Parathyroid adenoma (tissue), 2 donors: ENCODE results near the gene CYP26C1.

Experiments
- H2AFZ ChIP-seq: fragments of 300-600 bp; sonication (generic); one replicate; pipeline ENCODE4 v1.7.0; 2017; ENCODE audit warnings: antibody characterized with exemption, mild to moderate bottlenecking
- H3K27ac ChIP-seq: fragments of 300-600 bp; sonication (generic); one replicate; pipeline ENCODE4 v1.7.0; 2017
- H3K27me3 ChIP-seq: fragments of 300-600 bp; sonication (generic); one replicate; pipeline ENCODE4 v1.7.0; 2017; ENCODE audit warnings: low read length; ENCODE audit not compliant: control insufficient read depth, insufficient read depth
- H3K36me3 ChIP-seq: fragments of 300-600 bp; sonication (generic); one replicate; pipeline ENCODE4 v1.7.0; 2017; ENCODE audit warnings: low read length; ENCODE audit not compliant: control insufficient read depth, insufficient read depth
- H3K4me1 ChIP-seq: fragments of 300-600 bp; sonication (generic); one replicate; pipeline ENCODE4 v1.7.0; 2017; ENCODE audit warnings: control low read depth
- H3K4me2 ChIP-seq: fragments of 300-600 bp; sonication (generic); one replicate; pipeline ENCODE4 v1.7.0; 2017; ENCODE audit warnings: low read length
- H3K4me3 ChIP-seq: fragments of 300-600 bp; sonication (generic); one replicate; pipeline ENCODE4 v1.7.0; 2017; ENCODE audit warnings: low read depth, low read length
- H3K79me2 ChIP-seq: fragments of 300-600 bp; sonication (generic); one replicate; pipeline ENCODE4 v1.7.0; 2017; ENCODE audit warnings: control low read depth
- H3K9ac ChIP-seq: fragments of 300-600 bp; sonication (generic); one replicate; pipeline ENCODE4 v1.7.0; 2017; ENCODE audit warnings: mild to moderate bottlenecking
- H3K9me3 ChIP-seq: fragments of 300-600 bp; sonication (generic); one replicate; pipeline ENCODE4 v1.7.0; 2017; ENCODE audit warnings: low read length; ENCODE audit not compliant: control insufficient read depth
- TF ChIP-seq, protein P1 (sequence below): fragments of 300-600 bp; sonication (generic); IDR thresholded peaks from one replicate; pipeline ENCODE4 v1.7.0; 2017; ENCODE audit warnings: antibody characterized with exemption, mild to moderate bottlenecking
- donor health status: primary hyperparathyroidism.

Gene CYP26C1

DNA sequence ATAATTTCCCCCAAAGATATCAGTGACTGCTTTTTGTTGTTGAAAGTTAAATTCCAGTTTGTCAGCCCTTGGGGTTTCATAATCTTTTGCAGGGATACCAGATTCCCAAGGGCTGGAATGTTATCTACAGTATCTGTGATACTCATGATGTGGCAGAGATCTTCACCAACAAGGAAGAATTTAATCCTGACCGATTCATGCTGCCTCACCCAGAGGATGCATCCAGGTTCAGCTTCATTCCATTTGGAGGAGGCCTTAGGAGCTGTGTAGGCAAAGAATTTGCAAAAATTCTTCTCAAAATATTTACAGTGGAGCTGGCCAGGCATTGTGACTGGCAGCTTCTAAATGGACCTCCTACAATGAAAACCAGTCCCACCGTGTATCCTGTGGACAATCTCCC, 16.3 kb downstream of the CYP26C1 start:
- Histone ChIP-seq H2AFZ (no peak overlapping the region), H3K36me3 (no peaks in the 10 kb centered on the region), H3K79me2 (no peaks in the 10 kb centered on the region), H3K4me2 (no peak overlapping the region), H3K27ac (no peak overlapping the region), H3K9me3 (no peaks in the 10 kb centered on the region), H3K9ac (no peak overlapping the region), H3K27me3 (peaks cover 6% of the 10 kb centered on the region), H3K4me1 (peaks cover 3% of the 10 kb centered on the region), H3K4me3 (no peak overlapping the region)
- TF ChIP-seq, protein P1, sequence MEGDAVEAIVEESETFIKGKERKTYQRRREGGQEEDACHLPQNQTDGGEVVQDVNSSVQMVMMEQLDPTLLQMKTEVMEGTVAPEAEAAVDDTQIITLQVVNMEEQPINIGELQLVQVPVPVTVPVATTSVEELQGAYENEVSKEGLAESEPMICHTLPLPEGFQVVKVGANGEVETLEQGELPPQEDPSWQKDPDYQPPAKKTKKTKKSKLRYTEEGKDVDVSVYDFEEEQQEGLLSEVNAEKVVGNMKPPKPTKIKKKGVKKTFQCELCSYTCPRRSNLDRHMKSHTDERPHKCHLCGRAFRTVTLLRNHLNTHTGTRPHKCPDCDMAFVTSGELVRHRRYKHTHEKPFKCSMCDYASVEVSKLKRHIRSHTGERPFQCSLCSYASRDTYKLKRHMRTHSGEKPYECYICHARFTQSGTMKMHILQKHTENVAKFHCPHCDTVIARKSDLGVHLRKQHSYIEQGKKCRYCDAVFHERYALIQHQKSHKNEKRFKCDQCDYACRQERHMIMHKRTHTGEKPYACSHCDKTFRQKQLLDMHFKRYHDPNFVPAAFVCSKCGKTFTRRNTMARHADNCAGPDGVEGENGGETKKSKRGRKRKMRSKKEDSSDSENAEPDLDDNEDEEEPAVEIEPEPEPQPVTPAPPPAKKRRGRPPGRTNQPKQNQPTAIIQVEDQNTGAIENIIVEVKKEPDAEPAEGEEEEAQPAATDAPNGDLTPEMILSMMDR, result no peak

DNA sequence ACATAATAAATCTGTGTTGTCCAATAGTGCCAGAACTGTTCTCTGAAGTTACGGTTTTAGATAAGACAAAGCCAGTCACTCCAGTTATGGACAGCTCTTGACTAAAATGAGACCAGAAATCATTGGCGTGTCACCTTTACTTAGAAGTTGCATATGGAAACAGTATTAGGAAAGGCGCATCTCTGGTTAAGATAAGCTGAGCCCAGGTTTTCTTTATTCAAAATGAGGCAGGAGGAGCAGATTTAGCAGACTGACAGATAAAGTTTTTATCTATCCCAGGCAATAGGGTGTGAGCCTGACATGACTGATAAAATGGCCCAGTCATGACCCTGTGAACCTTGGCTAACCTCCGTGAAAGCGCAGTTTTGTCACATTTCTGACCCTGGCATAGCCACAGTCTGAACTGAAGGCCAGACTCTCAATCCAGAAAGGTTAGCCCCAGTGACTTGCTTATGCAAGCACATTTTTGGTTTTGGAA, 17.3 kb downstream of the CYP26C1 start:
- no peaks in the 10 kb centered on the region for H3K79me2 ChIP-seq
- H3K4me3 ChIP-seq, result no peak overlapping the region
- no peak overlapping the region for H2AFZ ChIP-seq
- no peak overlapping the region for H3K27ac ChIP-seq
- H3K9me3 ChIP-seq, result no peaks in the 10 kb centered on the region
- peaks cover 6% of the 10 kb centered on the region for H3K27me3 ChIP-seq
- H3K4me1 ChIP-seq, result peaks cover 3% of the 10 kb centered on the region
- no peak overlapping the region for H3K9ac ChIP-seq
- no peaks in the 10 kb centered on the region for H3K36me3 ChIP-seq
- H3K4me2 ChIP-seq, result no peak overlapping the region
- TF ChIP-seq, protein P1, result no peak

DNA sequence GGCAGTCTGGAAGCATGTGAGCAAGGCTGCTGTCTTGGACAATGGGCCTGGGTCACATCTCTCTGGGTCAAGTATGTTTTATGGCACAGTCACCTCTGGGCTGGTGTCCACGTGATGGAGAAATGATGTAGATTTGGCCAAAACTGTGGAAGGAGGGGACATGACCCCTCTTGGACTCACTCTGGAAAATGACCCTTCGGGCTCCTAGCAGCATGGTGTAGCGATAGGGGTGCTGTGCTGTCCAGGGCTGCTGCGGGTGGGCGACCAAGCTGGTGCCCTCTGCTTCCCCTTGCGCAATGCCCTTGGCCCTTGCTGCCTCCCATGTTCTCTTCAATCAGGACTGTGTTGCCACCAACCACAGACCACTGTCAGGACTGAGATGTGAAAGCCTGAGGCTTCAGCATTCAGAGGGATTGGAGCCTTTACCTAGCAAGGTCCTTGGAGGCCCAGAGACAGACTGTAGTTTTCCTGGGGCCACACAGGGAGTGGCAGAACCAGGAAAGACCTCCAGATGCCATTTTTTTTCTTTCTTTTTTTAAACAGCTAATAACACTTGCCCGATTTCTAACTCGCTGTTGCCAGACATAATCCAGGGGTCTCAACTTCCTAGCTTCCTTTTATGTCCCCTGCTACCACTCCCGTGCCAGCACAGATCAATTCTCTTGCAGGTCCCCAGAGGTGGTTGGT, 19.2 kb downstream of the CYP26C1 start:
- Histone ChIP-seq H3K4me2 (no peak overlapping the region), H3K79me2 (no peaks in the 10 kb centered on the region), H3K4me3 (no peak overlapping the region), H3K9me3 (no peaks in the 10 kb centered on the region), H3K36me3 (no peaks in the 10 kb centered on the region), H3K27ac (no peak overlapping the region), H3K9ac (no peak overlapping the region), H2AFZ (no peak overlapping the region), H3K4me1 (no peaks in the 10 kb centered on the region), H3K27me3 (no peaks in the 10 kb centered on the region)
- TF ChIP-seq, protein P1, result no peak

DNA sequence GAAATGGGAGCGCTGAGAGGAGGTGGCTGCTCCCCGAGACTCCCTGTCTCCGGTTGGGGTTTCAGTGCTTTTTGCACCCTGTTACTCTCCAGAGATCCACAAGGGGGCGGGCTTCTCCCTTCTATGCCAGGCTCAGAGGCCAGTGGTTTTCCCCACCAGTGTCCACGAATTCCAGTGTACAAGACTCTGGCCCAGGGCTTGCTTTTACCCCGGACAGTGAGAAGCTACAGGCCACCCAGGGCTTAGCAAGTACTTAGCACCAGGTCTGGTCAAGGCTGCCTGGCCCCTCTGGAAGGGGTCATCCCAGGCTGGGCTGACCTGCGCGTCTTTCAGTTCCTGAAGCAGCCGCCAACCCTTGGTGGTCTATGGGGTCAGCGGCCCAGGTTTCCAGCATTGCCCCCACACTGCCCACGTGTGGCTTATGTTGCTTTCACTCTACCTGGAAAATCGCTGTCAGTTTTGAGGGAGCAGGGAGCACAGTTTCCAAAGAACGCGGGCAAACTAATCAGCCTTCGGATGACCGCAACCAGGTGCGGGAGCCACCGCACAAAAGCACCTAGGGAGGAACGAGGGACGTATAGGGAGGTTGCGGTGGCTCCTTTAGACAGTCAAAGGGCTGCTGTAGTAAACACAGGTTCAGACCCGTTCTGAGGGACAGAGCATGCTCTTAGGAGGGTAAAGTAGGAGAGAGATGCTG, 19.9 kb downstream of the CYP26C1 start:
- no peak overlapping the region for H3K27ac ChIP-seq
- no peak overlapping the region for H2AFZ ChIP-seq
- H3K9ac ChIP-seq, result no peak overlapping the region
- H3K9me3 ChIP-seq, result no peaks in the 10 kb centered on the region
- no peaks in the 10 kb centered on the region for H3K27me3 ChIP-seq
- no peaks in the 10 kb centered on the region for H3K4me1 ChIP-seq
- no peaks in the 10 kb centered on the region for H3K36me3 ChIP-seq
- H3K79me2 ChIP-seq, result no peaks in the 10 kb centered on the region
- no peak overlapping the region for H3K4me2 ChIP-seq
- TF ChIP-seq, protein P1, result peak; percentile 66
- no peak overlapping the region for H3K4me3 ChIP-seq
